ENCODE data around the gene CCDC3.

Gene CCDC3

GRCh38 chr10:12941966-12942365 lies 59.5 kb downstream of the CCDC3 start:
- TF ChIP-seq CTCF (IDR thresholded peaks at IDR 0.05) (no peak), ZFX (IDR thresholded peaks at IDR 0.05; ENCODE audit: borderline replicate concordance) (no peak)

GRCh38 chr10:12940791-12941190 lies 60.7 kb downstream of the CCDC3 start:
- TF ChIP-seq CTCF (IDR thresholded peaks at IDR 0.05) (no peak), ZFX (IDR thresholded peaks at IDR 0.05; ENCODE audit: borderline replicate concordance) (no peak)
- no peak overlapping the region for H3K27ac ChIP-seq

More at GRCh38 chr10:12941966-12942365, 59.5 kb downstream of the CCDC3 start:
- no peak overlapping the region for H3K27ac ChIP-seq

- no peak overlapping the region for H3K27ac ChIP-seq
- TF ChIP-seq ZFX (IDR thresholded peaks at IDR 0.05; ENCODE audit: borderline replicate concordance): no peak
- TF ChIP-seq CTCF (IDR thresholded peaks at IDR 0.05): no peak
These were observed 63.2 kb downstream of the CCDC3 start for GRCh38 chr10:12938271-12938670.

GRCh38 chr10:12937527-12937926 lies 64.0 kb downstream of the CCDC3 start:
- no peak overlapping the region for H3K27ac ChIP-seq
- TF ChIP-seq CTCF (IDR thresholded peaks at IDR 0.05) (no peak), ZFX (IDR thresholded peaks at IDR 0.05; ENCODE audit: borderline replicate concordance) (no peak)

GRCh38 chr10:12934777-12935176 lies 66.7 kb downstream of the CCDC3 start:
- H3K27ac ChIP-seq: no peak overlapping the region
- TF ChIP-seq ZFX (IDR thresholded peaks at IDR 0.05; ENCODE audit: borderline replicate concordance) (no peak), CTCF (IDR thresholded peaks at IDR 0.05) (no peak)

- no peak overlapping the region for H3K27ac ChIP-seq
- no peak for TF ChIP-seq ZFX (IDR thresholded peaks at IDR 0.05; ENCODE audit: borderline replicate concordance)
- no peak for TF ChIP-seq CTCF (IDR thresholded peaks at IDR 0.05)
These were observed 72.1 kb downstream of the CCDC3 start for GRCh38 chr10:12929381-12929780.

- no peak overlapping the region for H3K27ac ChIP-seq
These were observed 72.9 kb downstream of the CCDC3 start for GRCh38 chr10:12928571-12928970.

More at GRCh38 chr10:12928571-12928970, 72.9 kb downstream of the CCDC3 start:
- no peak for TF ChIP-seq CTCF (IDR thresholded peaks at IDR 0.05)
